HepG2 (cell line): ENCODE measurements around the gene CDC42EP1. TPM values are rescaled to one million over a fixed set of nuclear protein-coding genes. Genes with fewer than 3 reads are reported as not detected.

Experiments used
- ATAC-seq: fragments of 200-7000 bp; cut with Tn5 transposase; 3 replicates; pipeline ENCODE4 v1.9.1; 2020; ENCODE audit warnings: mild to moderate bottlenecking, moderate library complexity
- BruUV-seq: library from RNA; stranded (reverse); fragments of 400-500 nt; replicated peaks from 2 replicates; lab custom pipeline; 2021; lab: Mats Ljungman, UMichigan
- CTCF ChIA-PET: fragments of 300-600 bp; formaldehyde crosslinking; extraction: SDS; loops from one replicate; lab custom pipeline; 2021; ENCODE audit warnings: low total read pairs, inconsistent platforms, low intra/inter-chr PET ratio; lab: Yijun Ruan, JAX
- POLR2A ChIA-PET: fragments of 350-600 bp; sonication (Branson Sonifier 250); formaldehyde crosslinking; loops from one replicate; lab custom pipeline; 2020; ENCODE audit warnings: antibody characterized with exemption, inconsistent platforms; lab: Yijun Ruan, JAX
- DNase-seq: peaks from one replicate; pipeline ENCODE4 v3.0.0-alpha.2; 2015; ENCODE audit warnings: low spot score
- FAIRE-seq: peaks from 3 replicates; lab custom pipeline; 2011; peaks lifted over from hg19 to GRCh38; lab: Jason Lieb, UNC
- H2AFZ ChIP-seq: one replicate; pipeline ENCODE4 v1.6.1; 2011; ENCODE audit warnings: low read length, inconsistent platforms
- H3K27ac ChIP-seq: fragments of 300-600 bp; 3 replicates; pipeline ENCODE4 v1.8.0; 2011; ENCODE audit warnings: mixed run types, mild to moderate bottlenecking, mixed read lengths, low read length, inconsistent platforms; ENCODE audit not compliant: insufficient read depth; ENCODE audit errors: extremely low read length
- H3K27me3 ChIP-seq, 2 experiments: fragments of 200-600 bp in 1 of 2; 2 replicates in 1 of 2; 3 replicates in 1 of 2; pipeline versions ENCODE4 v1.6.0 to v1.8.0; 2011; ENCODE audit warnings: low read length in 2 of 2, mild to moderate bottlenecking in 2 of 2, moderate library complexity in 2 of 2, inconsistent platforms in 1 of 2; ENCODE audit not compliant: insufficient read depth in 2 of 2, control insufficient read depth in 1 of 2
- H3K36me3 ChIP-seq, 2 experiments: fragments of 200-600 bp in 1 of 2; replicated peaks in 1 of 2; 2 replicates in 1 of 2; 3 replicates in 1 of 2; pipeline versions ENCODE4 v1.5.1 to v1.8.0; 2011; ENCODE audit warnings: low read length in 2 of 2, inconsistent platforms in 1 of 2; ENCODE audit not compliant: insufficient read depth in 2 of 2, control insufficient read depth in 1 of 2
- H3K4me1 ChIP-seq: 2 replicates; pipeline ENCODE4 v1.5.1; 2012; ENCODE audit warnings: low read length, inconsistent platforms; ENCODE audit not compliant: insufficient read depth
- H3K4me2 ChIP-seq: 2 replicates; pipeline ENCODE4 v1.6.0; 2011; ENCODE audit warnings: low read depth, low read length, inconsistent platforms
- H3K4me3 ChIP-seq, 3 experiments: fragments of 200-600 bp in 1 of 3; sonication (generic), shearing (Covaris generic) in 1 of 3; replicated peaks in 1 of 3; 2 replicates each; pipeline ENCODE4 v1.5.1; 2011 to 2016; ENCODE audit warnings: low read length in 3 of 3, inconsistent platforms in 2 of 3, low read depth in 2 of 3, mild to moderate bottlenecking in 2 of 3, control low read depth in 1 of 3, mixed read lengths in 1 of 3; ENCODE audit not compliant: insufficient read depth in 1 of 3
- H3K79me2 ChIP-seq: one replicate; pipeline ENCODE4 v1.6.1; 2011; ENCODE audit warnings: low read length, inconsistent platforms; ENCODE audit not compliant: insufficient read depth
- H3K9ac ChIP-seq: 2 replicates; pipeline ENCODE4 v1.6.0; 2011; ENCODE audit warnings: mild to moderate bottlenecking, low read depth, low read length, inconsistent platforms; ENCODE audit not compliant: insufficient read depth
- H3K9me3 ChIP-seq: 2 replicates; pipeline ENCODE4 v1.5.1; 2012; ENCODE audit warnings: mild to moderate bottlenecking, low read length
- H4K20me1 ChIP-seq: 2 replicates; pipeline ENCODE4 v1.6.0; 2011; ENCODE audit warnings: inconsistent platforms, mild to moderate bottlenecking, low read length, moderate library complexity; ENCODE audit not compliant: insufficient read depth
- ADNP ChIP-seq: sonication (generic); formaldehyde crosslinking; IDR thresholded peaks from 2 replicates; pipeline ENCODE4 v1.4.0; 2020; ENCODE audit warnings: missing genetic modification reagents
- HNF4A ChIP-seq: sonication (generic); formaldehyde crosslinking; IDR thresholded peaks from 2 replicates; pipeline ENCODE4 v1.4.0; 2020; ENCODE audit warnings: missing genetic modification reagents
- HOXA3 ChIP-seq: sonication (generic); formaldehyde crosslinking; IDR thresholded peaks from 2 replicates; pipeline ENCODE4 v1.5.0; 2020; ENCODE audit warnings: missing genetic modification reagents
- IKZF1 ChIP-seq: fragments of 450-650 bp; IDR thresholded peaks from 2 replicates; pipeline ENCODE4 v1.7.1; 2016
- NONO ChIP-seq, 2 experiments: fragments of 450-650 bp in 1 of 2; sonication (generic) in 1 of 2; formaldehyde crosslinking in 1 of 2; IDR thresholded peaks in 1 of 2; conservative IDR thresholded peaks in 1 of 2; 2 replicates each; pipeline versions ENCODE4 v1.6.1 to v1.8.0; 2017 to 2022; ENCODE audit warnings: mild to moderate bottlenecking in 1 of 2, missing genetic modification reagents in 1 of 2, moderate library complexity in 1 of 2
- NRL ChIP-seq: sonication (generic); formaldehyde crosslinking; IDR thresholded peaks from 2 replicates; pipeline ENCODE4 v1.5.0; 2020; ENCODE audit warnings: missing genetic modification reagents, mild to moderate bottlenecking, moderate library complexity, borderline replicate concordance
- PCBP2 ChIP-seq: fragments of 200-400 bp; formaldehyde crosslinking; optimal IDR thresholded peaks from 2 replicates; pipeline ENCODE3; 2018; ENCODE audit warnings: low read length, low read depth; ENCODE audit not compliant: poor library complexity, severe bottlenecking
- THRA ChIP-seq: sonication (generic); formaldehyde crosslinking; IDR thresholded peaks from 2 replicates; pipeline ENCODE4 v1.4.0; 2020; ENCODE audit warnings: missing genetic modification reagents, borderline replicate concordance
- ZNF224 ChIP-seq: sonication (generic); formaldehyde crosslinking; IDR thresholded peaks from 2 replicates; pipeline ENCODE4 v1.5.0; 2020; ENCODE audit warnings: mild to moderate bottlenecking, missing genetic modification reagents
- ZNF362 ChIP-seq: sonication (generic); formaldehyde crosslinking; IDR thresholded peaks from 2 replicates; pipeline ENCODE4 v1.4.0; 2020; ENCODE audit warnings: missing genetic modification reagents, mild to moderate bottlenecking, borderline replicate concordance
- ZNF552 ChIP-seq: sonication (generic); formaldehyde crosslinking; IDR thresholded peaks from 2 replicates; pipeline ENCODE4 v1.9.0; 2022; ENCODE audit warnings: missing genetic modification reagents, mild to moderate bottlenecking, borderline replicate concordance
- ZNF557 ChIP-seq: sonication (generic); formaldehyde crosslinking; IDR thresholded peaks from 2 replicates; pipeline ENCODE4 v1.4.0; 2020; ENCODE audit warnings: missing genetic modification reagents
- ZNF567 ChIP-seq: sonication (generic); formaldehyde crosslinking; IDR thresholded peaks from 2 replicates; pipeline ENCODE4 v1.8.1; 2023; ENCODE audit warnings: mild to moderate bottlenecking, missing genetic modification reagents, borderline replicate concordance
- ZNF619 ChIP-seq: sonication (generic); formaldehyde crosslinking; IDR thresholded peaks from 2 replicates; pipeline ENCODE4 v1.4.0; 2020; ENCODE audit warnings: mild to moderate bottlenecking, missing genetic modification reagents
- ZNF790 ChIP-seq: sonication (generic); formaldehyde crosslinking; IDR thresholded peaks from 2 replicates; pipeline ENCODE4 v1.8.0; 2022; ENCODE audit warnings: missing genetic modification reagents, mild to moderate bottlenecking, borderline replicate concordance
- WGBS: methylation state at CpG from one replicate; pipeline ENCODE4 v1.1.6; 2017; ENCODE audit warnings: low lambda C conversion rate; 5-methylcytosine and 5-hydroxymethylcytosine counted together
- in situ Hi-C: cut with HindIII; loops from 2 replicates; pipeline ENCODE4 v1.10.0; 2017; ENCODE audit warnings: low pct_unique_long_range_greater_than_20kb; ENCODE audit not compliant: extremely low pct_ligation_motif_present
- intact Hi-C: fragments of 100-400 bp; cut with micrococcal nuclease; formaldehyde crosslinking; loops from one replicate; pipeline ENCODE4 v1.10.0; 2022; ENCODE audit not compliant: unreplicated experiment
- polyA plus RNA-seq, 8 experiments: library from polyadenylated mRNA; depleted of rRNA in 3 of 8; stranded (reverse) in 7 of 8; unstranded in 1 of 8; fragments of >200 nt; fragmentation: Illumina TruSeq in 4 of 8; extraction: Trizol in 4 of 8; gene quantifications; 2 replicates each; pipeline versions ENCODE4 v1.2.1 to v1.2.3, GENCODE V29; 2011 to 2016; ENCODE audit warnings: low read depth in 4 of 8, missing spikeins in 1 of 8, mixed read lengths in 1 of 8; ENCODE audit not compliant: insufficient read depth in 1 of 8
- total RNA-seq, 5 experiments: library from RNA; depleted of rRNA; stranded (reverse); fragments of >200 nt; fragmentation: Illumina TruSeq; extraction: Trizol; gene quantifications; 2 replicates each; pipeline ENCODE4 v1.2.3, GENCODE V29; 2016; ENCODE audit warnings: low read depth in 1 of 5
- TF ChIP-seq, protein P1 (sequence below): sonication (generic); formaldehyde crosslinking; IDR thresholded peaks from 2 replicates; pipeline ENCODE4 v1.5.0; 2020; ENCODE audit warnings: missing genetic modification reagents, mild to moderate bottlenecking, borderline replicate concordance

CDC42EP1 gene
- total and polyA plus RNA-seq, 2 of the 13 experiments (the other 11 are each of a cell fraction or from before 2014, with no cell fraction given) = 17.1 to 29.5 TPM

GRCh38 chr22:37561212-37562048, 1.1 kb downstream of the CDC42EP1 start (continued):
- TF ChIP-seq ADNP (no peak), PCBP2 (no peak), ZNF362 (CRISPR knock-in tag) (no peak)

GRCh38 chr22:37562049-37562875, 2.0 kb downstream of the CDC42EP1 start:
- Histone ChIP-seq H3K9me3 (no peaks in the 10 kb centered on the region), H3K4me1 (peaks cover 81% of the 10 kb centered on the region), H4K20me1 (peaks cover 31% of the 10 kb centered on the region), H3K4me2 (peak overlapping the region; percentile 96), H3K79me2 (peaks cover 60% of the 10 kb centered on the region), H3K27ac (peak overlapping the region; percentile 91), H3K4me3 (peak overlapping the region; percentile 91 to 98 (median 98)), H3K36me3 (peaks cover 9 to 25% of the 10 kb centered on the region in 2 experiments), H2AFZ (no peak overlapping the region), H3K27me3 (no peaks in the 10 kb centered on the region; a peak in 1 of 5 replicates), H3K9ac (peak overlapping the region; percentile 99)
- ChIA-PET CTCF (interaction anchor here (1.2 to 4.1 kb wide), 3 partner anchors 13 to 23 kb away, joined by 3 to 39 read pairs (median 11); no protein-coding TSS in a partner anchor), POLR2A (interaction anchor here (0.7 to 17.5 kb wide), 16 partner anchors 8 to 530 kb away, joined by 3 to 976 read pairs (median 4); partner anchors contain the start of genes GGA1, MFNG and PDXP)
- DNase-seq (no peak), ATAC-seq (no peak), FAIRE-seq (no peak)
- BruUV-seq = no TSS peak
- 54% methylated on average over 8 of the region's 14 CpGs for WGBS
- intact Hi-C loops (no loop called here), in situ Hi-C loops (no loop called here)
- 0 out of 2 replicates have a peak, but pooled peaks have one; percentile 0 for TF ChIP-seq ZNF557 (CRISPR knock-in tag)
- no peak for TF ChIP-seq ZNF567 (CRISPR knock-in tag)
- TF ChIP-seq NRL (CRISPR knock-in tag) = no peak
- no peak for TF ChIP-seq THRA (CRISPR knock-in tag)
- no peak for TF ChIP-seq HOXA3 (CRISPR knock-in tag)
- TF ChIP-seq NONO (IDR thresholded peaks at IDR 0.05) = no peak
- peak; percentile 31; the same call in 1 of the 2 replicates for TF ChIP-seq NONO (CRISPR knock-in tag; conservative IDR thresholded peaks at IDR 0.05)
- no peak for TF ChIP-seq IKZF1
- 0 out of 2 replicates have a peak, but pooled peaks have one; percentile 18 for TF ChIP-seq ZNF224
- TF ChIP-seq ZNF790 (CRISPR knock-in tag) = no peak
- no peak for TF ChIP-seq HNF4A (CRISPR knock-in tag)
- TF ChIP-seq ZNF619 = no peak
- TF ChIP-seq, protein P1, sequence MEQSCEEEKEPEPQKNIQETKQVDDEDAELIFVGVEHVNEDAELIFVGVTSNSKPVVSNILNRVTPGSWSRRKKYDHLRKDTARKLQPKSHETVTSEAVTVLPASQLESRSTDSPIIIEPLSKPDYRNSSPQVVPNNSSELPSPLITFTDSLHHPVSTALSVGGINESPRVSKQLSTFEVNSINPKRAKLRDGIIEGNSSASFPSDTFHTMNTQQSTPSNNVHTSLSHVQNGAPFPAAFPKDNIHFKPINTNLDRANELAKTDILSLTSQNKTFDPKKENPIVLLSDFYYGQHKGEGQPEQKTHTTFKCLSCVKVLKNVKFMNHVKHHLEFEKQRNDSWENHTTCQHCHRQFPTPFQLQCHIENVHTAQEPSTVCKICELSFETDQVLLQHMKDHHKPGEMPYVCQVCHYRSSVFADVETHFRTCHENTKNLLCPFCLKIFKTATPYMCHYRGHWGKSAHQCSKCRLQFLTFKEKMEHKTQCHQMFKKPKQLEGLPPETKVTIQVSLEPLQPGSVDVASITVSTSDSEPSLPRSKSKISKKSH (CRISPR knock-in tag) = no peak
- 0 out of 2 replicates have a peak, but pooled peaks have one; percentile 3 for TF ChIP-seq ZNF552
